Left ventricle myocardium inferior (tissue), 1 donor: ENCODE data around the gene GUCY2F. TPM values are rescaled to one million over a fixed set of nuclear protein-coding genes. Genes with fewer than 3 reads are reported as not detected.

Source experiments
- DNase-seq: peaks from one replicate; pipeline ENCODE4 v3.0.0-alpha.2; 2020
- H3K27ac ChIP-seq: fragments of 200-600 bp; replicated peaks from 2 replicates; pipeline ENCODE4 v1.8.0; 2021
- H3K27me3 ChIP-seq: fragments of 200-600 bp; 2 replicates; pipeline ENCODE4 v1.8.0; 2021; ENCODE audit warnings: low read depth
- H3K36me3 ChIP-seq: fragments of 200-600 bp; 2 replicates; pipeline ENCODE4 v1.8.0; 2021
- H3K4me1 ChIP-seq: fragments of 200-600 bp; 2 replicates; pipeline ENCODE4 v1.8.0; 2021
- H3K4me3 ChIP-seq: fragments of 200-600 bp; 2 replicates; pipeline ENCODE4 v1.8.0; 2021; ENCODE audit warnings: mild to moderate bottlenecking, moderate library complexity
- H3K9me3 ChIP-seq: fragments of 200-600 bp; replicated peaks from 2 replicates; pipeline ENCODE4 v1.8.0; 2021
- intact Hi-C: fragments of 100-400 bp; cut with micrococcal nuclease; formaldehyde crosslinking; loops from one replicate; pipeline ENCODE4 v1.11.0; 2022
- long read RNA-seq: library from polyadenylated mRNA; unstranded; transcript quantifications from one replicate; pipeline ENCODE4 v2.0.0, GENCODE V29; 2021
- total RNA-seq: library from RNA; stranded (reverse); fragmentation: NEBNext Ultra II Directional; extraction: Animal tissue kit (Norgen Biotek cat#: 25700); gene quantifications from one replicate; pipeline ENCODE4 v1.2.1, GENCODE V29; 2021
- TF ChIP-seq, protein P1 (sequence below): fragments of 200-600 bp; IDR thresholded peaks from 2 replicates; pipeline ENCODE4 v1.8.0; 2021; ENCODE audit warnings: antibody characterized with exemption, mild to moderate bottlenecking, borderline replicate concordance
- donor health status: DM: no; HTN: yes; CAD: no; lungs with severe emphysema.

Gene GUCY2F
- total RNA-seq: not detected
- long read RNA-seq: 0 reads

DNA sequence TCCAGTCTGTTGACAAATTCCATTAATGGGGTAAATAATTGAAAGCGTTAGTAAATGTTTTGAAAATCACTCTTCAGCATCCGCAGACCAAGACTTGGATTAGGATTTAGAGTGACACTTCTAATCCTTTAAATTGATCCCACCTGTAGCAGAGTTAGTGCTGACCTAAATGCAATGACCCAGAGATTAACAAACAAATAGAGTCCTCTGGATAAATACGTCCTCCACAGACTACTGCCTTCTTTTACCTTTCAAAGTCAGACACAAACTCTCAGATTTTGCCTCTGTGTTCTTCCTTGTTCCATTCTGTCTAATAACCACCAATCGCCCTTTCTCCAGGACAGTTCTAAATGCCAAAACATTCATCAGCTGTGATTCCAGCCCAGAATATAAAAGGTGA lies at the start of gene GUCY2F:
Gene GUCY2F (minus strand): TSS at position 101 of the 400 bp plus-strand sequence. CDS start 6,150 bp downstream, outside the sequence.
- Histone ChIP-seq H3K4me1 (no peaks in the 10 kb centered on the region), H3K4me3 (no peak within 1 kb of the TSS), H3K9me3 (no peaks in the 10 kb centered on the region), H3K36me3 (no peaks in the 10 kb centered on the region), H3K27ac (no peak within 1 kb of the TSS), H3K27me3 (no peaks in the 10 kb centered on the region)
- intact Hi-C loops: loop anchor here (10.0 kb wide), 1 partner anchor 403 kb away; no protein-coding TSS in a partner anchor
- TF ChIP-seq, protein P1, sequence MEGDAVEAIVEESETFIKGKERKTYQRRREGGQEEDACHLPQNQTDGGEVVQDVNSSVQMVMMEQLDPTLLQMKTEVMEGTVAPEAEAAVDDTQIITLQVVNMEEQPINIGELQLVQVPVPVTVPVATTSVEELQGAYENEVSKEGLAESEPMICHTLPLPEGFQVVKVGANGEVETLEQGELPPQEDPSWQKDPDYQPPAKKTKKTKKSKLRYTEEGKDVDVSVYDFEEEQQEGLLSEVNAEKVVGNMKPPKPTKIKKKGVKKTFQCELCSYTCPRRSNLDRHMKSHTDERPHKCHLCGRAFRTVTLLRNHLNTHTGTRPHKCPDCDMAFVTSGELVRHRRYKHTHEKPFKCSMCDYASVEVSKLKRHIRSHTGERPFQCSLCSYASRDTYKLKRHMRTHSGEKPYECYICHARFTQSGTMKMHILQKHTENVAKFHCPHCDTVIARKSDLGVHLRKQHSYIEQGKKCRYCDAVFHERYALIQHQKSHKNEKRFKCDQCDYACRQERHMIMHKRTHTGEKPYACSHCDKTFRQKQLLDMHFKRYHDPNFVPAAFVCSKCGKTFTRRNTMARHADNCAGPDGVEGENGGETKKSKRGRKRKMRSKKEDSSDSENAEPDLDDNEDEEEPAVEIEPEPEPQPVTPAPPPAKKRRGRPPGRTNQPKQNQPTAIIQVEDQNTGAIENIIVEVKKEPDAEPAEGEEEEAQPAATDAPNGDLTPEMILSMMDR: no peak
- DNase-seq: no peak

DNA sequence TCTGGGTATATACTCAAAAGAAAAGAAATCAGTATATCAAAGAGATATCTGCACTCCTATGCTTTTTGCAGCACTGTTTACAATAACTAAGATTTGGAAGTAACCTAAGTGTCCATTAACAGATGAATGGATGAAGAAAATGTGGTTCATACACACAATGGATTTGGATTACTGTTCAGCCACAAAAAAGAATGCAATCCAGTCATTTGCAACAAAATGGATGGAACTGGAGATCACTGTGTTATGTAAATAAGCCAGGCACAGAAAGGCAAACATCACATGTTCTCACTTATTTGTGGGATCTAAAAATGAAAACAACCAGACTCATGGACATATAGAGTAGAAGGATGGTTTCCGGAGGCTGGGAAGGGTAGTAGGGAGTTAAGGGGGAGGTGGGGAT lies 37.1 kb upstream of the GUCY2F start:
- no peak overlapping the region for H3K4me3 ChIP-seq
- H3K27me3 ChIP-seq: no peaks in the 10 kb centered on the region
- no peak overlapping the region for H3K27ac ChIP-seq
- H3K36me3 ChIP-seq: no peaks in the 10 kb centered on the region
- intact Hi-C loops: no loop called here
- H3K9me3 ChIP-seq: no peaks in the 10 kb centered on the region
- no peaks in the 10 kb centered on the region for H3K4me1 ChIP-seq
- DNase-seq: no peak
- TF ChIP-seq, protein P1: no peak

DNA sequence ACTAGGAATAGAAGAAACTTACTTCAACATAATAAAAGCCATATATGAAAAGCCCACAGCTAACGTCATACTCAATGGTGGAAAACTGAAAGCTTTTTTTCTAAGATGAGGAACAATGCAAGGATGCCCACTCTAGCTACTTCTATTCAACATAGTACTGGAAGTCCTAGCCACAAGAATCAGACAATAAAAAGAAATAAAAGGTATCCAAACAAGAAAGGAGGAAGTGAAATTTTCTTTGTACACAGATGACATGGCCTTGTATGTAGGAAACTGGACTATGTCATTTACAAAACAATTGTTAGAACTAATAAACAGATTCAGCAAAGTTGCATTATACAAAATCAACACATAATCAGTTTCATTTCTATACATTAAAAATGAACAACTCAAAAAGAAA lies 29.2 kb upstream of the GUCY2F start:
- no peaks in the 10 kb centered on the region for H3K4me1 ChIP-seq
- TF ChIP-seq, protein P1: no peak
- no peaks in the 10 kb centered on the region for H3K36me3 ChIP-seq
- no peak for DNase-seq
- no peak overlapping the region for H3K27ac ChIP-seq
- intact Hi-C loops: no loop called here
- no peaks in the 10 kb centered on the region for H3K27me3 ChIP-seq
- H3K4me3 ChIP-seq: no peak overlapping the region
- H3K9me3 ChIP-seq: no peaks in the 10 kb centered on the region

DNA sequence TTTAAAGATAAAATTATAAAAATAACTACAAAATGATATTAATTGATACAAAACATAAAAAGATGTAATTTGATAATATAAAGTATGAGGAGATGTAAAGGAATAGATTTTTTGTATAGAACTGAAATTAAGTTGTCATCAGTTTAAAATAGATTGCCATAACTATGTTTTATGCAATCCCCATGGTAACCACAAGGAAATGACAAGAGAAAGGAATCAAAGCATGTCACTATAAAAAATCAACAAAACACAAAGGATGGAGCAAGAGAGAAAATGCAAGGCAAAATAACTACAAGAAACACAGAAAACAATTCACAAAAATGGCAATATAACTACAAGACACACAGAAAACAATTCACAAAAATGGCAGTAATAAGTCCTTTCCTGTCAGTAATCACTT lies 27.0 kb upstream of the GUCY2F start:
- TF ChIP-seq, protein P1: no peak
- Histone ChIP-seq H3K4me3 (no peak overlapping the region), H3K4me1 (no peaks in the 10 kb centered on the region), H3K27me3 (no peaks in the 10 kb centered on the region), H3K9me3 (no peaks in the 10 kb centered on the region), H3K36me3 (no peaks in the 10 kb centered on the region), H3K27ac (no peak overlapping the region)
- intact Hi-C loops: no loop called here
- no peak for DNase-seq

DNA sequence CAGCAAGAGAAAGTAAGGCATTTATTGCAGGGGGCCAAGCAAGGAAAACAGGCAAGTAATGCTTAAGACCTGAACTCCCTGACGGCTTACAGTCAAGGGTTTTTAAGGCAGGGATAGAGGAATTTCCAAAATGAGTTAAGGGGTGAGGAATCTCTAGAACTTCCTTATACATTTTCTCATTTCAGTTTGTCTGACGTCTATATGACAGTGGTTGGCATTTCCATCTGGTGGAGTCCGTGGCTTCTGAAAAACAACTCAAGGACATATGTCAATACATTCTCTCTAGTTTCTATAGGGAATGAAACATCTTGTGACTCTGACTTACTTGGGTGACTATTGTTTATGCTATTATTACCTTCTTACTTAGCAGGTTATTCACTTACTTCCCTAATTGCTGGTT lies 19.3 kb upstream of the GUCY2F start:
- H3K36me3 ChIP-seq: no peaks in the 10 kb centered on the region
- no peaks in the 10 kb centered on the region for H3K4me1 ChIP-seq
- H3K4me3 ChIP-seq: no peak overlapping the region
- H3K9me3 ChIP-seq: no peaks in the 10 kb centered on the region
- TF ChIP-seq, protein P1: no peak
- no peaks in the 10 kb centered on the region for H3K27me3 ChIP-seq
- DNase-seq: no peak
- intact Hi-C loops: no loop called here
- H3K27ac ChIP-seq: no peak overlapping the region

DNA sequence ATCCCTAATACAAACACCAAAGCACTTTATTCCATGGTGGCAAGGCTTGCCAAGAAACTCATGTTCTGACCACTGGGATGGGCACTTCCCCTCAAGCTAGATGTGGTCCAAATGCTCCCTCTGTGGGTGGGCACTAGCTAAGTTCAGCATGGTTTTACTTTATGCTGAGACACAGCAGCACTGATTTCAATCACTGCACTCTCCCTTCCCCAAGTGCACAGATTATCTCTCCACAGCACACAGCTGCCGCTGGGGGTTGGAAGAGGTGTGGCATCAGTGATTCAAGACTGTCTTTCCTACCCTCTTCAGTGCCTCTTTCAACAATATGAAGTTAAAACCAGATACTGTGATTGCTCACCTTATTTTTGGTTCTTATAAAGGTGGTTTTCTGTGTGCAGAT lies 16.5 kb upstream of the GUCY2F start:
- intact Hi-C loops: no loop called here
- no peaks in the 10 kb centered on the region for H3K36me3 ChIP-seq
- H3K4me1 ChIP-seq: no peaks in the 10 kb centered on the region
- DNase-seq: no peak
- no peak overlapping the region for H3K4me3 ChIP-seq
- H3K9me3 ChIP-seq: no peaks in the 10 kb centered on the region
- TF ChIP-seq, protein P1: no peak
- H3K27ac ChIP-seq: no peak overlapping the region
- H3K27me3 ChIP-seq: no peaks in the 10 kb centered on the region
